SK-N-SH (cell line): ENCODE results near the gene GAB2. TPM values are rescaled to one million over a fixed set of nuclear protein-coding genes. Genes with fewer than 3 reads are reported as not detected.

Experiments
- CTCF ChIA-PET: fragments of 300-600, 350-600 bp; formaldehyde crosslinking; extraction: SDS; loops from one replicate; lab custom pipeline; 2021; lab: Yijun Ruan, JAX
- POLR2A ChIA-PET: fragments of 350-600 bp; sonication (Branson Sonifier 250); formaldehyde crosslinking; extraction: SDS; loops from one replicate; lab custom pipeline; 2020; ENCODE audit warnings: antibody characterized with exemption, inconsistent platforms; lab: Yijun Ruan, JAX
- DNase-seq: peaks from one replicate; pipeline ENCODE4 v3.0.0; 2012
- H2AFZ ChIP-seq: fragments of 200-600 bp; sonication (generic); 2 replicates; pipeline ENCODE4 v1.8.1; 2016; ENCODE audit warnings: antibody characterized with exemption, mild to moderate bottlenecking, low read depth
- H3F3A ChIP-seq: fragments of 200-600 bp; sonication (generic); replicated peaks from 2 replicates; pipeline ENCODE3; 2016; ENCODE audit warnings: antibody characterized with exemption, mild to moderate bottlenecking; ENCODE audit not compliant: insufficient read depth
- H3K27ac ChIP-seq, 2 experiments: fragments of 200-500 bp in 1 of 2; fragments of 200-600 bp in 1 of 2; sonication (Bioruptor generic) in 1 of 2; sonication (generic), shearing (Covaris generic) in 1 of 2; 2 replicates each; pipeline versions ENCODE4 v1.5.1 to v1.6.1; 2014 to 2016; ENCODE audit warnings: low read depth in 2 of 2, inconsistent platforms in 1 of 2, low read length in 1 of 2, mild to moderate bottlenecking in 1 of 2, mixed read lengths in 1 of 2
- H3K27me3 ChIP-seq: fragments of 200-600 bp; sonication (generic), shearing (Covaris generic); 2 replicates; pipeline ENCODE4 v1.6.1; 2016; ENCODE audit warnings: mixed run types; ENCODE audit not compliant: insufficient read depth
- H3K36me3 ChIP-seq, 2 experiments: fragments of 200-500 bp in 1 of 2; fragments of 200-600 bp in 1 of 2; sonication (Bioruptor generic) in 1 of 2; sonication (generic) in 1 of 2; replicated peaks in 1 of 2; 2 replicates each; pipeline versions ENCODE3 to v1.5.1; 2014 to 2016; ENCODE audit warnings: low read length in 1 of 2, mild to moderate bottlenecking in 1 of 2; ENCODE audit not compliant: insufficient read depth in 2 of 2, control insufficient read depth in 1 of 2
- H3K4me1 ChIP-seq, 2 experiments: fragments of 200-500 bp in 1 of 2; fragments of 200-600 bp in 1 of 2; sonication (Bioruptor generic) in 1 of 2; sonication (generic), shearing (Covaris generic) in 1 of 2; 2 replicates each; pipeline versions ENCODE4 v1.5.1 to v1.6.1; 2014 to 2016; ENCODE audit warnings: low read depth in 1 of 2, low read length in 1 of 2, mixed run types in 1 of 2; ENCODE audit not compliant: insufficient read depth in 2 of 2, control insufficient read depth in 1 of 2
- H3K4me2 ChIP-seq: fragments of 200-600 bp; sonication (generic), shearing (Covaris generic); 2 replicates; pipeline ENCODE4 v1.6.1; 2017; ENCODE audit warnings: mixed run types
- H3K4me3 ChIP-seq, 2 experiments: fragments of 200-500 bp in 1 of 2; fragments of 200-600 bp in 1 of 2; sonication (Bioruptor generic) in 1 of 2; sonication (generic), shearing (Covaris generic) in 1 of 2; 2 replicates each; pipeline versions ENCODE4 v1.5.1 to v1.8.1; 2014 to 2016; ENCODE audit warnings: low read depth in 2 of 2, inconsistent platforms in 1 of 2, low read length in 1 of 2, mild to moderate bottlenecking in 1 of 2, mixed read lengths in 1 of 2, moderate library complexity in 1 of 2
- H3K79me2 ChIP-seq: fragments of 200-600 bp; sonication (generic); 2 replicates; pipeline ENCODE4 v1.8.1; 2017; ENCODE audit warnings: mild to moderate bottlenecking; ENCODE audit not compliant: insufficient read depth
- H3K9ac ChIP-seq: fragments of 200-600 bp; sonication (generic); 2 replicates; pipeline ENCODE4 v1.6.1; 2017; ENCODE audit warnings: mixed run types
- H3K9me2 ChIP-seq: fragments of 200-600 bp; sonication (generic); 2 replicates; pipeline ENCODE4 v1.6.1; 2017; ENCODE audit warnings: mixed run types
- H3K9me3 ChIP-seq: fragments of 200-600 bp; sonication (generic); 2 replicates; pipeline ENCODE4 v1.6.1; 2017; ENCODE audit warnings: mixed run types, mild to moderate bottlenecking, moderate library complexity
- H4K20me1 ChIP-seq: fragments of 200-600 bp; sonication (generic); 2 replicates; pipeline ENCODE4 v1.6.1; 2017; ENCODE audit warnings: mild to moderate bottlenecking, mixed run types; ENCODE audit not compliant: insufficient read depth
- CTCF ChIP-seq: fragments of 200-600 bp; sonication (generic); IDR thresholded peaks from 2 replicates; pipeline ENCODE4 v1.6.1; 2017; ENCODE audit warnings: antibody characterized with exemption, mild to moderate bottlenecking, moderate library complexity
- JUND ChIP-seq: IDR thresholded peaks from 2 replicates; pipeline ENCODE4 v1.4.0; 2012
- MAX ChIP-seq: IDR thresholded peaks from 2 replicates; pipeline ENCODE4 v1.4.0; 2012; ENCODE audit warnings: low read depth
- NFIC ChIP-seq: IDR thresholded peaks from 2 replicates; pipeline ENCODE4 v1.4.0; 2012; ENCODE audit warnings: borderline replicate concordance
- POLR2AphosphoS5 ChIP-seq: IDR thresholded peaks from 2 replicates; pipeline ENCODE4 v1.6.1; 2012; ENCODE audit warnings: low read depth, low read length
- TCF12 ChIP-seq: IDR thresholded peaks from 2 replicates; pipeline ENCODE4 v1.4.0; 2012
- TEAD4 ChIP-seq: IDR thresholded peaks from 2 replicates; pipeline ENCODE4 v1.4.0; 2012; ENCODE audit warnings: mild to moderate bottlenecking, borderline replicate concordance; ENCODE audit not compliant: insufficient read depth
- ZBTB33 ChIP-seq: IDR thresholded peaks from 2 replicates; pipeline ENCODE4 v1.4.0; 2012; ENCODE audit warnings: low read depth, borderline replicate concordance
- whole genome bisulfite sequencing: methylation state at CpG from one replicate; pipeline ENCODE4 v1.1.6; 2017; ENCODE audit warnings: low lambda C conversion rate; 5-methylcytosine and 5-hydroxymethylcytosine counted together
- polyA plus RNA-seq, 3 experiments: library from polyadenylated mRNA; depleted of rRNA; stranded (reverse); fragments of >200 nt; gene quantifications; 2 replicates each; pipeline ENCODE4 v1.2.3, GENCODE V29; 2012

The GAB2 gene
- polyA plus RNA-seq, 1 of the 3 experiments (the other 2 are of a cell fraction): 5.6 TPM

- Histone ChIP-seq H3K36me3 (peaks cover 0 to 7% of the 10 kb centered on the region in 2 experiments), H3K4me1 (peaks cover 5 to 10% of the 10 kb centered on the region in 2 experiments; a peak in 3 of 4 replicates), H3F3A (no peaks in the 10 kb centered on the region), H3K27me3 (no peaks in the 10 kb centered on the region), H3K4me2 (no peak overlapping the region; the same call in 1 of the 2 replicates), H2AFZ (no peak overlapping the region), H4K20me1 (no peaks in the 10 kb centered on the region), H3K9me2 (no peaks in the 10 kb centered on the region), H3K4me3 (no peak overlapping the region; a peak in 1 of 4 replicates), H3K9me3 (no peaks in the 10 kb centered on the region), H3K79me2 (peaks cover 14% of the 10 kb centered on the region; the same call in 1 of the 2 replicates), H3K27ac (peak overlapping the region; percentile 28 to 76; a peak in 3 of 4 replicates), H3K9ac (no peak overlapping the region)
- DNase-seq: no peak
- WGBS: 28% methylated on average over 5 of the region's 5 CpGs
- ChIA-PET POLR2A (no interaction called here), CTCF (interaction anchor here (1.1 kb wide), 2 partner anchors 10 to 184 kb away, joined by 3 to 5 read pairs; no protein-coding TSS in a partner anchor)
- no peak for TF ChIP-seq JUND
- no peak for TF ChIP-seq MAX
- no peak for TF ChIP-seq ZBTB33
- TF ChIP-seq POLR2AphosphoS5: peak; percentile 14; the same call in 1 of the 2 replicates
- peak; percentile 75 for TF ChIP-seq TCF12
- TF ChIP-seq CTCF: no peak
- TF ChIP-seq TEAD4: peak; percentile 60; the same call in 1 of the 2 replicates
Observed at GRCh38 chr11:78380615-78381051, 37.0 kb downstream of the GAB2 start.

GRCh38 chr11:78379039-78379670 lies 38.5 kb downstream of the GAB2 start:
- no peak for DNase-seq
- peaks cover 11% of the 10 kb centered on the region; the same call in 1 of the 2 replicates for H3K79me2 ChIP-seq
- H4K20me1 ChIP-seq: no peaks in the 10 kb centered on the region
- H3K9me3 ChIP-seq: no peaks in the 10 kb centered on the region
- ChIA-PET POLR2A (no interaction called here), CTCF (interaction anchor here (0.6 kb wide), 2 partner anchors 18 to 20 kb away, joined by 3 read pairs; no protein-coding TSS in a partner anchor)
- no peaks in the 10 kb centered on the region for H3F3A ChIP-seq
- TF ChIP-seq NFIC: no peak
- no peak overlapping the region for H3K9ac ChIP-seq
- 88% methylated on average over 3 of the region's 3 CpGs for WGBS
- no peaks in the 10 kb centered on the region for H3K9me2 ChIP-seq
- H3K4me2 ChIP-seq: no peak overlapping the region
- no peaks in the 10 kb centered on the region for H3K27me3 ChIP-seq
- peaks cover 5 to 10% of the 10 kb centered on the region in 2 experiments; a peak in 3 of 4 replicates for H3K4me1 ChIP-seq
- H3K36me3 ChIP-seq: peaks cover 0 to 2% of the 10 kb centered on the region in 2 experiments
- no peak overlapping the region for H2AFZ ChIP-seq
- no peak overlapping the region for H3K4me3 ChIP-seq
- no peak overlapping the region; a peak in 1 of 4 replicates for H3K27ac ChIP-seq
